Activated CD4-positive, alpha-beta T cell treated with anti-CD3 and anti-CD28 coated beads, Interleukin-2, amount 50 U/mL, for 48 hours (primary cell): Measurements from ENCODE around the gene CELSR1.

Experiments used
- DNase-seq, 2 experiments: peaks; one replicate each; pipeline ENCODE4 v3.0.0-alpha.2; 2020

CELSR1 gene

DNA sequence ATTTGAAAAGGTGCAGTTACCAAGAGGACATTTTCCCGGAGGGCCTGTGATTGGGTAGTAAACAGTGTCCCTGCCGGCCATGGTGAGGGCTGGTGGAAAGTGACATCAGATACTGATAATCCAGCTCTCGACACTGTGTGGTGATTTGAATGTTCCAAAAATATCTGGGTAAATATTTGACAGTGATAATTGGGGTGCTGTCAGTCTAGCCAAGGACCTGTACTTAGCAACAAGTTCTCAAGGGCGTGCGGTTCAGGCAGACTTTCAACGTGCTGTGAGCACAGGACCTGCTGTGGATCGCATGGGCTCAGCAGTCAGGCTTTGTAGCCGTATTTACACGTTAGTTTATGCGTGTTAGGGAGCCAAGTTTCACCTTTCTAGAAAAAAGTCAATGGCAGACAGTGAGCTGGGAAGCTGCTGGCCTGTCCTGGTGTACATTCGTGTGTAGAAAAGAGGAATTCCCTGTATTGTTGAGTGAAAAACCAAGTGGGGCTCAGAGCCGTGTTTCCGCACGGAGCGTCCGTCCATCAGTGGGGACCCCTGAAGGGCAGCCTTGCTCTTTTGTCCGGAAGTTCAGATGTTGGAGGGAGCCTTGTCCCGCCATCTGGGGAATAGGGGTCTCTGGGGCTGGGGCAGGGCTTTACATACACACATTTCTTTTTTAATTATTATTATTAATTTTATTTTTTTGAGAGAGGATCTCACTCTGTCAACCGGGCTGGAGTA, 190.6 kb downstream of the CELSR1 start:
- DNase-seq, result no peak

- no peak for DNase-seq
Observed at GRCh38 chr22:46340676-46341075, 196.7 kb downstream of the CELSR1 start.

GRCh38 chr22:46339956-46340355, 197.5 kb downstream of the CELSR1 start:
- DNase-seq, result no peak

- DNase-seq, result no peak
Observed at GRCh38 chr22:46338636-46339035, 198.8 kb downstream of the CELSR1 start.

DNA sequence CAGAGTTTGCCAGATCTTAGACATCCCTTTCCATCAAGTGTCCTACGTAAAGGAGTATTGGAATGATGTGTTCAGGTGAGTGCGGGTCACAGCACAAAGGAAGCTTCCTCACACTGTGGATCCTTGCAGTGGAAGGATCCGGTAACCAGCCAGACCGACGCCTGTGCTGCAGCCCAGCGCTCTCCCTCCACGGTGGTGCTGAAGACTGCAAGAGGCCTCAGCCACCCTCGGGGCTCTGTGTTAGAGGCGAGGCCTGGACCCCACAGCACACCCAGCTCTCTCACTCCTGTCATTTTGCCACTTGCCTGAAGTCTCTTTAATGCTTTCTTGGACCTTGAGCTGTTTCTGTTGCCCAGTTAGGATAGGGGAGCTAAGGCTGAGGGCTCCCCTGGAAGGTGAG, 199.6 kb downstream of the CELSR1 start:
- DNase-seq, result no peak

DNA sequence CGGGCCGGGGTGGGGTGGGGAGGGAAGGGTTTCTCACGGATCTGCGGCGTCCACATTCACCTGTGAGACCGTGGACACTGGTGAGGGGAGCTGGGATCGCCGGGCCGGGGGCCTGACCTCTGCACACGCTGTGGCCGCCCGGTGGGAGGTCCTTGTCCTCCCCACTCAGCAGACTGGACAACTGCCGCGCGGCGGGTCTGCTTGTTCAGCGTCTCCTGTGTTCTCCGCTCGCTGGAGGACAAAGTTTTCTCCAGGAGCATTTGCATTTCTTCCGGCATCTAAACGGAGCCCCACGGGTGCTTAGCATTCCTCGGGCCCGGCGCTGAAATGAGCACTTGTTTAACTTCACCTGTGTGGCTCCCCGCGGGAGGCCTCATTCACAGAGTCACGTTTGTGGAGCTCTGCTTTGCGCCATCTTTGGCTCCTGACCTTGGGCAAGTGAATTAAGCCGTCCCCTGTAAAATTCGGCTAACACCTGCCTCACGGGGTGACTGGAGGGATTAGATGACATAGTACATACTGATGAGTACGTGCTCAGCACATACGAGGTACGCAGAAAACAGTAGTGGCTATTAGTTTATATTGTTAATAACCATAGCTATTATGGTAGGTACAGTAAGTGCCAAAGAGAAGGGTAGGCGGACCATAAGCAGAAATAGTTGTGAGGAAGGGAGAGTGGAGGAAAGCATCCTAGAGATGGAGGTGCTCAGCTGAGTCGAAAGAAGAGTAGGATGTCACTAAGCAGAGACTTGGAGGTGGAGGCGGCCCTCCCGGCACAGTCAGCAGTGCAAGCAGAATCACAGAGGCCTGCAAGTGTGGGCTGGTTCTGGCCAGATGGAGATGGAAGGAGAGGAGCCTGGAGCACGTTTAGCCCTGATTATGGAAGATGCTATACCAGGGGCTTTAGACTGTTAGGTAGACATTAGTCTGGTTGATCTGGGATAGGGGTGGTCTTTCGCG, 201.0 kb downstream of the CELSR1 start:
- peak; percentile 15 to 31 for DNase-seq

GRCh38 chr22:46335201-46336118, 202.0 kb downstream of the CELSR1 start, which contains the start of gene TRMU:
TSS of gene TRMU (plus strand) at chr22:46335714. CDS start at chr22:46335765, 51 bp downstream.
- peak; percentile 78 to 82 for DNase-seq

- DNase-seq, result no peak
Observed at GRCh38 chr22:46331496-46331895, 205.9 kb downstream of the CELSR1 start.

DNA sequence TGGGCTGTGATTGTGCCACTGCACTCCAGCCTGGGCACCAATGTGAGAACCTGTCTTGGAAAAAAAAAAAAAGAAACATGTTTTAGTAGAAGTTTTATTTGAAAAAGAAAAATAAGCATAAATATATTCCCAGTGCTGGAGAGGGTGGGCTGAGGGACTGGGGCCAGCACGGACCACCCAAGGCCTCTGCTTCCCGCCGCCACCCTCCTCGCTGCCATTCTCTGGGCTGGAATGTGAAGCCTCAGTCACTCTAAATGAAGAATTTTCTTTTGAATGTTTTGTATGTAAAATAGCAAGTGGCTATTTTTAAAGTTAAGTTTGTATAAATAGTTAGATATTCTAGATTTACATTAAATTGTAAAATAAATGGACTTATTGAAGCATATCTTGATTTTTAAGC, 207.0 kb downstream of the CELSR1 start:
- DNase-seq, result no peak

- no peak for DNase-seq
Observed at GRCh38 chr22:46329616-46330015, 207.8 kb downstream of the CELSR1 start.

- no peak for DNase-seq
Observed at GRCh38 chr22:46328797-46329196, 208.6 kb downstream of the CELSR1 start.

DNA sequence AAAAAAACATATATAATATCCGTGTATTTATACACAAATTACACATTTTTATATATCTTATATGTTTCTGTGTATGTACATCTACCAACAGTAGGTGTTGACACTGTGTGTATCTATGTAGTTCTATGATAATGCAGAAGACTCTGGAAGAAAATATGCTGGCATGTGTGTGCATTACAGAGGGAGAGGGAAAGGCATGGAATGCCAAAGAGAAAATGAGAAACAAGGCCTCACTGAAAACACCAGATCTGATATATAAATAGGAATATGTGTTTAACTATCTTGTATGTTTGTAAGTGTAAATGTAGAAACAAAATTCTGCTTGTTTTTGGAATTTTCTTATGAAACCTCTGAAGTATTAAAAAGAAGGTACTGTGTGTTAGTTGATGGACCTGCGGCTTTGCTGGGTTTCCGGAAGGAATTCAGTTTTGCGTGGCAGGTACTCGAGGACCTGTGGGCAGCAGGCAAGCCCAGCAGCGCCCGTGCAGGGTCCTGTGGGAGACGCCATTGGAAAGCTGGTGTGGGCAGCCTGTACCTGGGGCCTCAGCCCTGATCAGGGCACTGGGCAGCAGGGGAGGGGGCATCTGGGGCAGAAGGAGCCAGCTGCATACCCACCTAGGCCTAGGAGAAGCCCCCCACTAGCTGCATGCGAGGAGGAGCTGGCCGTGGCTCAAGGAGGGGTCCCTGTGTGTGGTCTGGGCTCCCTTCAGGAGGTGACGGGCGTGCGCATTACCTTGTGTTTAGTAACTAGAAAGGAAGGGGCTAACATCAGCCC, 209.5 kb downstream of the CELSR1 start:
- DNase-seq, result no peak

GRCh38 chr22:46326066-46326680, 211.2 kb downstream of the CELSR1 start:
- DNase-seq, result no peak

DNA sequence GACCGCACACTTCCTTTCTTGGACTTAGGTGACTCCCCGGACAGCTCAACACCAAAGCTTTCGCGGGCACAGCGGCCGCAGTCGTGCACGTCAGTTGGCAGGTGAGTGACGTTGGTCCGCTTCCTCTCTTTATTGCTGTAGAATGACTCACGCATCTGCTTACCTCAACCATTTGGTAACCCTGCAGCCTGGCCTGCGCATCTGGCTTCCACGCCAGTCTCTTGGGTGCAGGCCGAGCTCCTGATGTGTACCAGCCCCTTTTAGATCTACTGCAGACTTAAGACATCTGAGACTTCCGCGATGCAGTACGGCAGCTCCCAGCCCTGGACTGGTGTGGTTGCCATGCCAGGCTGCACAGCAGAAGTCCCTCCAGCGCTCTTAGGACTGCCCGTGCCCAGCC, 214.3 kb downstream of the CELSR1 start:
- no peak for DNase-seq

- DNase-seq, result no peak
Observed at GRCh38 chr22:46322711-46323110, 214.7 kb downstream of the CELSR1 start.

DNA sequence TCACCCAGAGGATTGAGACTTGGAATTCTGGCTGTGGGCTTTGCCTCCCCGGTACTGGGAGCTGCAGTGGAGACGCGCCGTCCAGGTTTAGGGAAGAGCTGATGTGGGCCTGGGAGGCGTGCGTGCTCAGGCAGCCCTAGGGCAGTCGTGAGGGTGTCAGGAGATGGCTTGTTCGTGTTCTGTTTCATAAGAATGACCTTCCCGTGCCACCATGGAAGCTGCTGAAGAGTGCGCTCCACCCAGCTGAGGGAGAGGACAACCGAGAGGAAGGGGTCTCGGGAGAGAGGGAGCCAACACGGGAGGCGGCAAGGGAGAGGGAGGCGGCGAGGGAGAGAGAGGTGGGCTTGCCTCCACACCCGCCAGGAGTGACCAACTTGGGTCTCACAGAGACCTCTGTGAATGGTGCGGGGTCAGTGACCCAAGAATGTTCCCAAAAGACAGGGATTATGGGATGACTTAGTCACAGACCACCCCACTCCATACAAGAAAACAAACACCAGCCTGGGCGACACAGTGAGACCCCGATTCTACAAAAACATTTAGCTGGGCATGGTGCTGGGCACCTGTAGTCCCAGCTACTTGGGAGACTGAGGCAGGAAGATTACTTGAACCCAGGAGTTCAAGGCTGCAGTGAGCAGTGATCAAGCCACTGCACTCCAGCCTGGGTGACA, 216.6 kb downstream of the CELSR1 start:
- no peak for DNase-seq

DNA sequence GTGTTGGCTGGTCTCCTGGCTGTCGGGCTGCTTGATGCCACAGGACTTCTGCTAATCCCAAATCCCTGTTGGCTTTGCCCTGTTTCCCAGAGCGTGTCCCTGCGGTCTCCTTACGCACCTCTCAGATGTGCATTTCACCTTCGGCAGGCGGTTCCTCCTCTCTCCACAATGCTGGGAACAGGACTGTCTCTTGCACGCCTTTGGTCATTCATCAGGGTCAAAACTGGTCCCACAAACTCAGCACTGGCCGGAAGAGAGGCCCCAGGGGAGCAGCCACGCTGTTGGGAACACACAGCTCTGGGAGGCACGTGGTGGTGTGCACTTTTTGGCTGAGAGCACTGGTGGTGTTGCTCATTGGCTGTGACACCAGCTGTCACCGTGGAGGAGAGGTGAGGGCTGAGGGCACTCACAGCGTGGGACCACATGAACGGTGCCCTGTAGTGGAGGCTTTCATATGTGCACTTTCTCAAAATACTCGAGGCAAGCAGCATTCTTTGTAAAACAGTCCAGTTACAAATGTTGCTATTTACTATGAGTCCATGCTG, 217.2 kb downstream of the CELSR1 start:
- DNase-seq, result no peak

DNA sequence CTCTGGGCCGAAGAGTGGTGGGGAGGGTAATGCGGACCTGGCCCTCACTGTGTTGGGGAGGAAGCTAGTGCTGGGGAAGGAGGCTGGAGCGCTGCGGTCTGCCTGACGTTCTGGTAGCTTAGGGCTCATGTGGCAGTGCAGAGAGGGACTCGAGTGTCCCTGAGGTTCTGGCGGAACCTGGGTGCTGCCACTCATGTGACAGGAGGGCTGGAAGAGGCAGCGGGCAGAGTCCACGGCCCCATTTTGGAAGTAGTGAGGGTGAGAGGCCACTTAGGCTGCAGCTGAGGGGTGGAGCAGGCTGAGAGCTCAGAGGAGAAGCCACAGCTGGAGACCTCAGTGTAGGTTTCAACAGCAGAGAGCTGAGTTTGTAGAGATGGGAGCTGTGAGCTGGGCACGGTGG, 218.1 kb downstream of the CELSR1 start:
- DNase-seq, result no peak

DNA sequence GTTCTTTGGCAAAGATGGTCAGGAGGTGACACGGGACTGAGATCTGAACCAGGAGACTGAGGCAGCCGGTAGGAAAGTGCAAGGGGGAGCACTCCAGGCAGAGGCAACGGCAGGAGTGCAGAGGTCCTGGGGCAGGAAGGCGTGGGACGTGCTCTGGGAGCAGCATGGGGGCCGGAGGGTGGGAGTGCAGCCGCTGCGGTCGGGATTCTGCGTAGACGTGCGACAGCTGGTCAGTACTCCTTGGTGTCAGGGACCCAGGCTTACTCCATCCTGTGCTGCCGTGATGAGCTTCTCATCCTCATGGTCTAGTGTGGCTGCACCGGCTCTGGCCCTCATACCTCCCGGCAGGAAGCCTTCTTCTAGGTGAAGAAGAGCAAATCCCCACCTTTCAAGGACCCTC, 218.8 kb downstream of the CELSR1 start:
- no peak for DNase-seq

DNA sequence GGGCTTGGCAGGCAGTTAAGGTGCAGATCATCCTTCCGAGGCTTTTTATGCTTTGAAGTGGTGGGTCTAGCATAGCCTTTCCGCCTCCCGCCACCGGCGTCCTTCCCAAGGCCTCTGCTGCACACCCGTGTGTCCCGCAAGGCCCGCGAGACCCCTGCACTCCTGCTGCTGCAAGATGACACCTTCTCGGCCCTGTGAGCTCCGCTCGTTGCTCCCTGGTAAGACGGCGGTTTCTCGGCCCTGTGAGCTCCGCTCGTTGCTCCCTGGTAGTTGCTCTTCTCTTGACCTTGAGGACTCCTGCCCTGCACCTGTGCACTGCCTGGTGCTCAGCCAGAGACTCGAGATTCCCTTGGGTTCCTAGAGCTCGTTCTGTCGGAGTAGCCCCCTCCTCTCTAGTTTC, 219.8 kb downstream of the CELSR1 start:
- no peak for DNase-seq

GRCh38 chr22:46315976-46316375, 221.4 kb downstream of the CELSR1 start:
- DNase-seq, result no peak
